Medulla oblongata (tissue), 1 donor: ENCODE measurements around the gene PSMD13.

Experiments used
- DNase-seq: peaks from one replicate; pipeline ENCODE4 v3.0.0-alpha.2; 2015; ENCODE audit errors: extremely low spot score

PSMD13 gene

DNA sequence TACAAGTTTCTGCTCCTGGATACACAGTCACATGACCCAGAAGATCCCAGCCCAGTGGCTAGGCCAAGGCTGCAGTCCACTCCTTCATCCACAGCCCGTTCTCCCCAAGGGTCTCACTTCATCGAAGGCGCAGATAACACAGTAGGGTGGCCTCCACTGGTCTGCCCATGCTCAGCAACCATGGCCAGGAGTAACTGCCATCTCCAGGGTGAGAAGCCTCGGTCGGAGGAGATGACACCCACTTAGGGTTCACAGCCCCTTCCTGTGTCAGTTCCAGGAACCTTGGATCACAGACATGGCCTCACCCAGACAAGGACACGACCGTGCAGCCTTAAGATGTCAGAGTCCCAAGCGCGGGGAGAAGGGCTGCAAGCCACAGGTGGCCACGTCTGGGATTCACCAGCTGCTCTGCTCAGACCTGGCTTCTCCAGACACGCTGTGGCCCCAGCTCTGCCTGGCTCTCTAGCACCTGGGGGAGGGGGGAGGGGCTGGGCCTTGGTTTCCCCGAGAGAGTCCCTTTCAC, 32.1 kb upstream of the PSMD13 start:
- no peak for DNase-seq

DNA sequence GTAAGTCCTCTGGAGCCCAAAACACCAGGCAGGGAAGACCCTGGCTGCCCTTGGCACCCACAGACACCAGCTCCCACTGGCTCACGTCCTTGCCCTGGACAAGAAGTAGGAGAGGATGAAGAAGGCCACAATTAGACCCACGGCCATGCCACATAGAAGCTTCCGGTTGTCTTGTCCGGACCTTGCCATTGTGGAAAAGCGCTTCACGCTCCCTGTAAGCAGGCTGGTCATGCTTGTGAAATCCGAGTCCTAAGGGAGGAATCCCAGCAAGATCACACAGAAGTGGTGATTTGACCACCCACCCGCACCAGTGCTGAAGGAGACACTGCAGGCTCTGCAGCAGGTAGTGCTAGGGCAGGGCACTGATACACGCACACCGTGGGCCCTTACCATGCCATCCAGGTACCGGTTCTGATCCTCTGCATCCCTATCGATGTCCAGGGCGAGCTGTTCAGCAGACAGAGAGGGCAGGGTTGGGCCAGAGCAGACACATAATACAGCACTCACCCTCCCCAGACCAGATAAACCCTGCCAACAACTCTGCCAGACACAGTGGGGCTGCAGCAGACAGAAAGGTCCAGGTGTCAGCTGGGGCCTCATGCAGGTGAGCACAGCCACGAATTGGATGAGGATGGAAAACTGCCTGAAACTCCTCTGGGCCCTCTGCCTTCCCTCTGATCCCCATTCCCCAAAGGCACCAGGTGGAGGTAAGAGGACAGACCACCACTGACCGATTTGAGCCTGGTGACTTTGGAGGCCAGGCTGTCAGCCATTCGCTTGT, 31.4 kb upstream of the PSMD13 start:
- no peak for DNase-seq

DNA sequence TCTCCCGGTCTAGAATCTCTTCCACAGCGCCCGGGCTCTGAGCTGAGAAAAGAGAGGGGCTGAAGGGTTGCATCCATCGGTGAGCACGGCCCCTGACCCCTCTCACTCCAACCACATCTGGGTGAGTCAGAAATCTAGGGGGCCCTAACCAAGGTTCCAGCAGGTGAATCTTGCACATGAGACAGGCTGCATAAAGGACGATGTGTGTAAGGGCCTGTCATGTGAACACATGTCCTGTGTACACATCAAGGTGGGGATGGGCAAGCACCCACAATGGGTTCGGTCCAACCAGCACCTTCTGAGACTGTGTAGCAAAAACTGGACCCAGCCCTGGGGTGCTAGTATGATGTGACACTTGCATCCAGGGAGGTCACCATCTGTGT, 30.8 kb upstream of the PSMD13 start:
- no peak for DNase-seq

DNA sequence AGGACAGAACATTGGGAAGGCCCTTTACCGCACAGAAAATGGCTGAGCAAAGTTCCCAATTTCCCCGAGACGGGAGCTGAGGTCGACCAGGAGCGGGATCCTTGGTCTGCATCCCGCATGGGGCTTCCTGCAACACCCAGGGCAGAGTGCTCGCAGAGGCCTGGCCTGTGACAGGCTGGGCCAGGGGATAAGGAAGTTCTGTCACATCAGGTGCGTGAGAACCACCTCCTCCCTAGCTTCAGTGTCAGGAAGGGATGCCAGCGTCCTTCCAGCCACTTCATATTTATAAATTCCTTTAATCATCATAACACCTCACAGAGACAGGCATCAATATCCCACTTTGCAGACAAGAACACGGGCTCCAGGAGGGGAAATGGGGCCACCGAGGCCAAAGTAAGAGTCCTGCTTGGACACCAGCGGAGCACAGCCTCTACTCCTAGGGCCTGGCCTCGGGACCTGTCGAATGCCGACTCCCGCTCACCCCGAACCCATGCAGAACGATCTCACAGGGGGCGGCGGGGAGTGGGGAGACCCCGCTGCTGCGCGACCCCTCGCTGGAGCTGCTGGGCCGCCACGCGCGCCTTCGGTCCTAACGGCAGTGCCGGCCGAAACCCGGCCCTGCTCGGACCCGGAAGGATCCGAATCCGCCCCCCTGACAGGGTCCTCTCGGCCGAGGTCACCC, 30.1 kb upstream of the PSMD13 start:
- DNase-seq, result peak; percentile 19

DNA sequence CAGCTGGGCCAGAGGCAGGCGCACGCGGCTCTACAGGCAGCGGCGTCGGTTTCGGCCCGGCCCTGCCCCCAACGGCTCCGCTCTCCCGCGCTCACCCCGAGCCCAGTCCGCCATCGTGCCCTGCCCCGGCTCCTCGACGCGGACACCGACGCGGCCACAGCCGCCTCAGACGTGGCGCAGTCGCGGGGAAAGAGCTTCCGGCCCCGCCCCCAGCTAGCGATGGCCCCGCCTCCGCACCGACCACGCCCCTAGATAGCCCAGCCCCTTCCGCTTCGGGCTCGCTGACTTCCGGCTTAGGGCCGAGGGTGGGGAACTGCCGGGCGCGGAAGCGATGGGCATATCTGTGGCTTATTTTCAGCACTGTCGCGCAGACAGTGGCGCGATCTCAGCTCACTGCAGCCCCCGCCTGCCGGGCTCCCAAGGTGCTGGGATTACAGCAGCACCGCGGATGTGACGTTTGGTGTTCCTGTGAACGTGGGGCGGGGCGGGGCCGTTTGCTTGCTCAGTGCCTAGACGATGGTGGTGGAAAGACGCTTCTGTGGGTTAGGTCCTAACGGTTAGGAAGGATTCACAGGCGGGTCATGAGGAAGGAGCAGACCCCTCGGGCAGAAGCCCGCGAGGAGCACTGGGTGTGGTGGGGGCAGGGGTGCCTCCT, 29.4 kb upstream of the PSMD13 start, which contains the start of the genes BET1L and RIC8A:
TSS of gene BET1L (minus strand) at position 192 of the 655 bp plus-strand sequence. CDS start at position 114, 78 bp downstream.
TSS of gene RIC8A (plus strand) at position 501 of the 655 bp plus-strand sequence. CDS start 1,147 bp downstream, outside the sequence.
- DNase-seq, result peak; percentile 98

DNA sequence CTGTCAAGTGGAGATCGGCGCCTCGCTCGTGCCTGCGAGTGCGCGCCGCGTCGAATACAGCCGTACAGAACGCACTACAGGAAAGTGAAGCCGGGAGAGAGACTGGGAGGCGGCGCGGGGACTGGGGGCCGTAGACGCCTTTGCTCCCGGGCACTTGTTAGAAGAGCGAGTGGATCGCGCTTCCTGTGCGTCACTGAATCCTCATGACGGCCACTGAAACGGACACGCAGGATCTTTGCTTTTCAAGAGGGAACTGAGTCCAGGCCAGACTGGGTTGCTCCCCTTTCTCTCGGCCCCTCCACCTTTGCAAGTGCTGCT, 29.0 kb upstream of the PSMD13 start:
- peak; percentile 54 for DNase-seq

DNA sequence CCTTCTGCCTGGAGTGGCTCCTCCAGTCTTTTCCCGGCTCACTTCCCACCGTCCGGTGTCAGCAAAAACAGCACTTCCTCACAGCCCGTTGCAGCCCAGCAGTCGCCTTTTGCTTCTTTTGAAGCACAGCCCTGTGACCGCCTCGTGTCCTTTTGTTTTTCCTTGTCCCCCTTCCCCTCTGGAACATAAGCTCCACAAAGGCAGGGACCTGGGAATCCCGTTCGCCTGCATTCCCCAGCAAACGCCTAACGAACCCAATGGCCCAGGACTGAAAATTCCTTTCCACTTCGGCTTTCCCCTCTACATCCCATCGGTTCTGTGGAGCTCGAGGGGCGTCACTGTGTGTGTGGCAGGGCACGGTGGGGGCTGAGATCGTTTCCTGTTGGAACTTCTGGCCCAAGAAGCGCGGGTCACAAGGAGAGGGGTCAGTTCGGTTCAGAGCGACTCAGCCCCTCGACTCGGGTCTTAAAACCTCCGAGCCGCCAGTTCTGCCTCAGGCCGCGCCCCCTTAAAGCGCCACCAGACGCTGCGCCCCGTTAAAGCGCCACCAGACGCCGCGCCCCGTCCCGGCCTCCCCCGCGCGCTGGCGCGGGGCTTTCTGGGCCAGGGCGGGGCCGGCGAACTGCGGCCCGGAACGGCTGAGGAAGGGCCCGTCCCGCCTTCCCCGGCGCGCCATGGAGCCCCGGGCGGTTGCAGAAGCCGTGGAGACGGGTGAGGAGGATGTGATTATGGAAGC, 28.4 kb upstream of the PSMD13 start:
- peak; percentile 75 for DNase-seq

DNA sequence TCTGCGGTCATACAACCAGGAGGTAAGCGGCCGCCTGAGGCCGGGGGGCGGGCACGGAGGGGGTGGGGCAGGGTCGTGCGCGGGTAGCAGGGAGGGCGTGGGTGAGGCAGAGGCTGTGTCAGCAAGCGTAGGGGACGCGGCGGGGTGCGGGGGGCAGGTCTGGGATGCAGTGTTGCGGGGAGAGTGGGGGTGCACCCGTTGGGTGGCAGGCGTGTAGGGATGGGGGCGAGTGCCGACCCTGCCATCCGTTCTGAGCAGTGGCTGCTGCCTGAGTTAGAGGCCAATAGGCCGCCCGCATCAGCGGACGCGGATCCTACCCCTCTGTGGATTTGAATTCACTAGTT, 27.9 kb upstream of the PSMD13 start:
- no peak for DNase-seq

DNA sequence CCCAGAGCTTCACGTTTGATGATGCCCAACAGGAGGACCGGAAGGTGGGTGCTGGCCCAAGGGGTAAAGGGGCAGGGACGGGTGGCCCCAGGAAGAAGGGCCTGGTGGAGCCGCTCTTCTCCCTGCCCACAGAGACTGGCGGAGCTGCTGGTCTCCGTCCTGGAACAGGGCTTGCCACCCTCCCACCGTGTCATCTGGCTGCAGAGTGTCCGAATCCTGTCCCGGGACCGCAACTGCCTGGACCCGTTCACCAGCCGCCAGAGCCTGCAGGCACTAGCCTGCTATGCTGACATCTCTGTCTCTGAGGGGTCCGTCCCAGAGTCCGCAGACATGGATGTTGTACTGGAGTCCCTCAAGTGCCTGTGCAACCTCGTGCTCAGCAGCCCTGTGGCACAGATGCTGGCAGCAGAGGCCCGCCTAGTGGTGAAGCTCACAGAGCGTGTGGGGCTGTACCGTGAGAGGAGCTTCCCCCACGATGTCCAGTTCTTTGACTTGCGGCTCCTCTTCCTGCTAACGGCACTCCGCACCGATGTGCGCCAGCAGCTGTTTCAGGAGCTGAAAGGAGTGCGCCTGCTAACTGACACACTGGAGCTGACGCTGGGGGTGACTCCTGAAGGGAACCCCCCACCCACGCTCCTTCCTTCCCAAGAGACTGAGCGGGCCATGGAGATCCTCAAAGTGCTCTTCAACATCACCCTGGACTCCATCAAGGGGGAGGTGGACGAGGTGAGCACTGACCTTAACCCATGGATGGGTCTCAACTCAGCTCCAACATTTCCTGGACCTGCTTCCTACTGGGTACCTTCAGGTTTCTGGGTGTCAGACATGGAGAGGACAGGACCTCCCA, 27.3 kb upstream of the PSMD13 start:
- no peak for DNase-seq

DNA sequence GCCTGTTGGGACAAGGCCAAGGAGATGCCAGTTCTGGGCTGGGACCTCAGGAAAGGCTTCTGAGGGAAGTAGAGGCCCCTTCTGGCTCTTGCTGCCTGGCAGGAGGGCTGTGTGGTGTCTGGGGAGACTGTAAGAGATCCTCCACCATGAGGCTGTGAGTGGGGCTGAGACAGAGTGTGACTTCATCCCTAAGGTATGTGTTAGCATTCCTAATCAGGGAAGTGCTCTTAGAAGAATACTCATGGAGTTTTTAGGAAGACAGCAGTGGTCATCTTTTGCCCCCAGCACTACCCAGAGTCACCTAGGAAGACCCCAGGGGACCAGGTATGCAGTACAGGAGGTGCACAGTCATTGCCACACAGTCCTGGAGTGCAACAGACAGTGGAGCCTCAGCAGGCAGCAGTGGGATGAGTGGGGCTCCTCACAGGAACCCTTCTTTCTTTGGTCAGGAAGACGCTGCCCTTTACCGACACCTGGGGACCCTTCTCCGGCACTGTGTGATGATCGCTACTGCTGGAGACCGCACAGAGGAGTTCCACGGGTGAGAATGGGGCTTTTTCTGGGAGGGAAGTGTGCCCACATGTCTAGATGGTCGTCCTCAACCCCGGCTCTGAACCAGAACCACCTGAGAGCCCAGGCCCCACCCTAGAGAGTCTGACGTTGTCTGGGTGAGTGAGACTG, 26.5 kb upstream of the PSMD13 start:
- no peak for DNase-seq

DNA sequence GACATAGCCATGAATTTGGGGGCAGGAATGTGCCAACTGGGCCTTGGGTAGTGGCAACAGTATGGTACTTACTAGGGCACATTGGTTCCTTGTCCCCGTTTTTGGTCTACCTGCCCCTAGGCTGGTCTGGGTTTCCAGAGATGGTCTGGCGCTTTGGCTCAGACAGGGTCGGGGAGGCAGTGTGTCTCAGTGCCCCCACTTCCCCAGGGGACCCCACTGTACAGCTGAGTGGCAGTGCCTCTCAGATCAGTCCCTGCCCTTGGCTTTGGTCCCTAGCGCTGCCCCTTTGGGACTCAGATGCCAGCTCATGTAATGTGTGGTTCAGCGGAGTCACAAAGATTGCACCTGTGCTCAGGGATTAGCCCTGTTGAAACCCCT, 26.0 kb upstream of the PSMD13 start:
- no peak for DNase-seq

DNA sequence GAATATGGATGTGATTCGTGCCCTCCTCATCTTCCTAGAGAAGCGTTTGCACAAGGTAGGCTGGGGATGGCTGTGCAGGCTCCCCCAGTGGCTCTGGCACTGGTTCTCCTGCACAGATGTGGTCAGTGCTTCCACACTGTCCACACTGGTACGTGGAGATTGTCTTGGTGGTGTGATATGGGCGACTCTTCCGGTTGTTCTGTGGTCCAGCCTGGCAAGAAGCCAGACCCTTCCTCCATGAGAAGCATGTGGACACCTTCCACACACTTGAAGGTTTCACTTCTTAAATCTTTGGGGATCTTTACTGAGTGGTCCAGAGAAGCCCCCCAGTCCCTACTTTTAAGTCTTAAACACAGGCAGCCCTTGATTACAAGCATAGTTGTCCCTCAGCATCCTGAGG, 25.5 kb upstream of the PSMD13 start:
- no peak for DNase-seq

DNA sequence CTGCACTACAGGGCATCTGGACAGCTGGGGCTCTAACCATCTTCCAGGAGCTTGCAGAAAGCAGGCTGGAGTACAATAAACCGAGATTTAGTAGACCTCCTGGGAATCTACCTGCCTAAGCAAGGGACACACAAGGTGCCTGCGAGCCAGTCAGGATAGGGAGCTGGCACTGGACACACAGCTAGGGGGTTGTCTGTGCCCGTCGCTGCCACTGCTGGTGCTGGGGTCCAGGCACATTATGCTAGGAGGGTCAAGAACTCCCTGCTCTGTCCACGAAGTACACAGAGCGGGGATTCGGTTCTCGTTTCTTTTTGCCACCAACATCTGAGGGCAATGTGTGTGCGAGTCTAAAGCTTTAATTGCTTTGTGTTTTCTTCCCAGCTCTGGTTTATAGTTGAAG, 25.0 kb upstream of the PSMD13 start:
- no peak for DNase-seq

DNA sequence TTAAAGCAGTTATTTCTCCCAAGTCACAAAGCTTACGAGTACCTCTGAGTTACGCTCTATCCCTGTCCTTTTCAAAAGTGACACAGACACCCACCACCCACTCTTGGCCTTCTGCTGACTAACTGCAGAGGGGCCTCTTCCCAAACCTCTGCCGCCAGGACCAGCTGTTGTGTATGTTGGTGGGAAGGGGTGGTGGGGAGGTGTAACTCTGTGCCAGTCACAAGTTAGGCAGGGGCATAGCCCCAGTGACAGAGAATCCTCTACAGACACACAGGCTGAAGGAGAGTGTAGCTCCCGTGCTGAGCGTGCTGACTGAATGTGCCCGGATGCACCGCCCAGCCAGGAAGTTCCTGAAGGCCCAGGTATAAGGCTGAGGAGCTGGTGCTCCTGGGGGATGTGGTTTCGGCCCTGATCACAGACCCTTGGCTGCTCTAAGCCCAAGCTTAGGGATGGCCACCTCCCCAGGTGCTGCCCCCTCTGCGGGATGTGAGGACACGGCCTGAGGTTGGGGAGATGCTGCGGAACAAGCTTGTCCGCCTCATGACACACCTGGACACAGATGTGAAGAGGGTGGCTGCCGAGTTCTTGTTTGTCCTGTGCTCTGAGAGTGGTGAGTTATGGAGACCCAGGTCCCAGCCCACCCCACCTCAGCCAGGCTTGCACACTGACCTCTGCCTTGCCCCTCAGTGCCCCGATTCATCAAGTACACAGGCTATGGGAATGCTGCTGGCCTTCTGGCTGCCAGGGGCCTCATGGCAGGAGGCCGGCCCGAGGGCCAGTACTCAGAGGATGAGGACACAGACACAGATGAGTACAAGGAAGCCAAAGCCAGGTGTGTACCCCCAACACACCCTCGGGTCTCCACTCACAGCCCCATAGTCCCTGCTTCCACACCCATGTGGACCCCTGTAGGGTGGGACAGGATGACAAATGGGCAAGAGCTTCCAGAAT, 24.4 kb upstream of the PSMD13 start:
- DNase-seq, result no peak

DNA sequence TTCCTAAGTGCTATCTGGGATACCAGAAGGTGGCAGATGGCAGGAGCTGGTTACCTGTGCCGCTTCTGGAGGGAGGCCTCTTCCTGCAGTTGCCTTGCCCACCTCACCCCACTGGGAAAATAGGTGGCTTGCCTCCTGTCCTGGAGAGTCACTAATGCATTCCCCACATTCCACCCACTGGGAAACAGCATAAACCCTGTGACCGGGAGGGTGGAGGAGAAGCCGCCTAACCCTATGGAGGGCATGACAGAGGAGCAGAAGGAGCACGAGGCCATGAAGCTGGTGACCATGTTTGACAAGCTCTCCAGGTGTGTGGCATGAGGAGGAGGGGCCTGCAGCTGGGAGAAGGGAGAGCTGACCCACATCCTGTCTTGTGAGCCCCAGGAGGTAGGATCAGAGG, 23.7 kb upstream of the PSMD13 start:
- no peak for DNase-seq

DNA sequence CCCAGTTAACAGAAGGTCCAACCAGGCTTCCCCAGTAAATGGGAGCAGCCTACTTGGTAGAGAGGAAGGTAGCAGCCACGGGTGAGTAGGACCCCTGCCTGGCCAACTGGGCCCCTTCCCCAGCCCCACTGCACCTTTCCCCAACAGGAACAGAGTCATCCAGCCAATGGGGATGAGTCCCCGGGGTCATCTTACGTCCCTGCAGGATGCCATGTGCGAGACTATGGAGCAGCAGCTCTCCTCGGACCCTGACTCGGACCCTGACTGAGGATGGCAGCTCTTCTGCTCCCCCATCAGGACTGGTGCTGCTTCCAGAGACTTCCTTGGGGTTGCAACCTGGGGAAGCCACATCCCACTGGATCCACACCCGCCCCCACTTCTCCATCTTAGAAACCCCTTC, 22.7 kb upstream of the PSMD13 start:
- no peak for DNase-seq

DNA sequence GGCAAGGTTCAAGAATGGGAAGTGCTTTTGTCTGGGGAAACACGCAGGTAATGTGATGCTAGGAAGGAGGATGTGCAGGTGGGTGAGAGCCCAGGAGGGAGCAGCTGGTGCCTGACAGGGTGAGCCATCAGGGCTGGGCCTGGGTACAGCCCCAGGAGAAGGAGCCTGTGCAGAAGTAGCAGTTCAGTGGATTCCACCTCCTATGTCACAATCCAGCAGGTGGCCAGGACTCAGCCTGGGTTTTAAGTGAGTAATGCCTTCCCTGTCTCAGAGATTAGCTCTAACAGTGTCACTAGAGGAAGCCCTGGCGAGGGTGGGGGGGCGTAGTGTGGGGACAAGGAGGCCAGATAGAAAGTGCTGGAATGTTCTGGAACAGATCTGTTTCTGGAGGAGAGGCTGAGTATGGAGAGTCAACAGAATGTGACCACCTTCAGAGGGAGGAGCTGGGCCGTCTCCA, 21.2 kb upstream of the PSMD13 start:
- no peak for DNase-seq

DNA sequence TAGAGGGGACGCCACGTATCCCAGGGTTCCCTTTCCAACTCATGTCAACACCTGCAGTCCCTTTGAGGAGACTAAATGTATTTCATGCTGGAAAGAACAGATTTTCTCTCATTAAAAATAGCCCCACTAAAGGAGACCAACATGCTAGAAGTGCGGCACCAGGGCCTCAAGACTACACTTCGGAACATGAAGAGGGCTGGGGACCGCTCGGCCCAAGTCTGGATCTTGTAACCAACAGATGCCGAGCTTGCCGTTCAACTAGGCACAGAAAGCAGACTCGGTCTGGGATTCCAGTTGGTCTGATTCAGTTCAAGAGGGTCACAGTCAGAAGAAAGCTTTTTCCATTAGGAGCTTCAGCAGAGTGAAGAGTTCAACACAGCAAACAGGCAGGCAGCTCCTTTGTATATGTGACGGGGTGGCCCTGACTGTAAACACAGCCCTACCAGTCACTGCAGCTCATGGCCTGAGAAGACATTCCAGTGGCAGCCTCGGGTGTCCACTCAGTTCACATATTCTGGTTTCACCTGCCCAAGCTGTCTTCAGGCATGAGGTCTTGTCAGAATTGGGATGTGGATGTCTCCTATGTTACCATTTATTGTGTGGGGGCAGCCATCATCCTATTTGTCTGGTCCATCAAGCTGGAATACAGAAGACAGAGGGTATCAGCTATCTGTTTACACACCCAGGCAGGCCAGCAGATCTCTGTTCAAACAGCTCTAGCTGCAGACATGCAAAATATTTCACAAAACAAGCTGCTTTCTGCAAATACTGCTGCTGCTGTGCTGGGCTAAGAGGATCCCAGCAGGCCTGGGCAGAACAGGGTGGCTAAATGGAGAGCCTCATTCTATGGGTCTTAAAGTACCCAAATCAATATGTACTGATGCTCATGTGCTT, 20.4 kb upstream of the PSMD13 start:
- DNase-seq, result no peak
